NCI-H524 treated with DMSO at 0.1 percent for 48 hours (cell line): ENCODE measurements around the gene QRICH1.

Source experiments
- DNase-seq: peaks from one replicate; lab custom pipeline; 2025; lab: John Stamatoyannopoulos, UW

Gene QRICH1, protein sequence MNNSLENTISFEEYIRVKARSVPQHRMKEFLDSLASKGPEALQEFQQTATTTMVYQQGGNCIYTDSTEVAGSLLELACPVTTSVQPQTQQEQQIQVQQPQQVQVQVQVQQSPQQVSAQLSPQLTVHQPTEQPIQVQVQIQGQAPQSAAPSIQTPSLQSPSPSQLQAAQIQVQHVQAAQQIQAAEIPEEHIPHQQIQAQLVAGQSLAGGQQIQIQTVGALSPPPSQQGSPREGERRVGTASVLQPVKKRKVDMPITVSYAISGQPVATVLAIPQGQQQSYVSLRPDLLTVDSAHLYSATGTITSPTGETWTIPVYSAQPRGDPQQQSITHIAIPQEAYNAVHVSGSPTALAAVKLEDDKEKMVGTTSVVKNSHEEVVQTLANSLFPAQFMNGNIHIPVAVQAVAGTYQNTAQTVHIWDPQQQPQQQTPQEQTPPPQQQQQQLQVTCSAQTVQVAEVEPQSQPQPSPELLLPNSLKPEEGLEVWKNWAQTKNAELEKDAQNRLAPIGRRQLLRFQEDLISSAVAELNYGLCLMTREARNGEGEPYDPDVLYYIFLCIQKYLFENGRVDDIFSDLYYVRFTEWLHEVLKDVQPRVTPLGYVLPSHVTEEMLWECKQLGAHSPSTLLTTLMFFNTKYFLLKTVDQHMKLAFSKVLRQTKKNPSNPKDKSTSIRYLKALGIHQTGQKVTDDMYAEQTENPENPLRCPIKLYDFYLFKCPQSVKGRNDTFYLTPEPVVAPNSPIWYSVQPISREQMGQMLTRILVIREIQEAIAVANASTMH

DNA sequence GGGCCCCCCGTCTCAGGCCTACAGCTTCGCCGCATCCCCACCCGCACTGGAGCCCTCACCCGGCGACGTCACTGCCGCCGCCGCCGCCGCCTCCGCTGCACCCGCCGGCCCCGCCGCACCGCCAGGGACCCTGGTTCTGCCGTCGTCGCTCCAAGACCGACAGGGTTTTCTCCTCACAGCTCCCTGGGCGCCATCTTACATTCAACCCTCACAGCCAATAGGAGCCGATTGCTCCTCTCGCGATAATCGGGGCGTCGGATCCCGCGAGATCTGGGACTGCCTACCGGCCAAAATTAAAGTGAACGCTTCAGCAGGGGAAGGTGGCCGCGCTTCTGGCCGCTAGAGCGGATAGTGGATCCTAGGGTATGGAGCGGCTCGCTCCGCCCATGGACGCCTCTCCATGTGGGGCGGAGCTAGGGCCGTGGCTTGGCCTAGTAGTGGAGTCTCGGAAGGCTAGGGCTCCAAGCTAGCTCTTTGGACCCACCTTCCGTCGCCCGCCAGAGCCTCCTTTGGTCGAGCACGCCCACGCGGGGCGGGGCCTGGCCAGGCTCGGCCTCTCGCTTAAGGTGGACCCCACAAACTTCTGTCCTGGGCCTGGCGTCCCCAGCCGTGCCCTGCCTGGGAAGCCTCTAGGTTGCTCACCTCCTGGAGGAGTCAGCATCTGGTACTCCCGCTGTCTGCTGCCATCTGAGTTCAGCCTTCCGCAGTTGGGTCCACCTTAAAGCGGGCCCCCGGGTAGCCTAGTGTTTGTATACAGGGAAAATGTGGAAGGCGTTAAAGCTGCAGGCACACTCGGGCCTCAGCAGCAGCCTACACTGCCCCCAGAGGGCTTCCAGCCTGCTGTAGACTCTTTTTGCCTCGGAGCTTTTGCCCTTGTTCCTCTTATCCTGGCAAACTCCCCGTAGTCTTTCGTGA is at the start of gene QRICH1:
Gene QRICH1 (minus strand): TSS at position 219 of the 915 bp plus-strand sequence. CDS start 17,054 bp downstream, outside the sequence.
- DNase-seq, result peak; percentile 91

DNA sequence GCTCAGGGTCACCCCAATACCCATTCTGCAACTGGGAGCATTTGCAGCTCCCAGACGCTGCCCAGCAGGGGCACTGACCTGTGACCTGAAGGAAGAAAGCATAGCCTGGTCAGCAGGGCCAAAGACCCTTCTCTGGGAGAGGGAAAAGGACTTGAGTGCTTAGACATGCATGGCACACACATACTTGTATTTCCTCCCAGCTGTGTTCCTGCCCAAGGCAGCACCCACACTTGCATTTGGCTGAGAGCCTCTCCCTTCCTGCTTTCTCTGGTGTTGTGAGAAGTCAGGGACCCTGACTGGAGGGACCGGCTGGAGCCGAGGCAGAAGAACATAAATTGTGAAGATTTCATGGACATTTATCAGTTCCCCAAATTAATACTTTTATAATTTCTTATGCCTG is 46.2 kb upstream of the QRICH1 start:
- DNase-seq, result no peak

DNA sequence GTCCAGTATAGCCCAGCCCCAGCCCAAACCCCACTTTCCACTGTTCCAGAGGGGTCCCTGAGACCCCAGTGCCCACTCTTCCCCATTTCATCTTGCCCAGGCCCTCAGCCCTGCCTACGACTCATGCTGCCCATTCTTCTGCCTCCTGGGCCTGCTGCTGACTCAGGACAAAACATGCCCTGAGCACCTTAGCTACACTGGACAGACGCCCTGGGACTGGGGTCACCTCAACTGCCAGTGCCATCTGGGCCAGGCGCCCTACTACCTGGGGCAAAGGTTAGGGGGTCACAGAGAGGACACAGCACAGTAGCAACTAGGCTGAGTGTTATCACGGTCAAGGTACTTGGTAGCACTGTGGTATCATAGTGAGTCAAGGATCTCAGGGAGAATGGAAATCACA is 41.6 kb upstream of the QRICH1 start:
- no peak for DNase-seq

DNA sequence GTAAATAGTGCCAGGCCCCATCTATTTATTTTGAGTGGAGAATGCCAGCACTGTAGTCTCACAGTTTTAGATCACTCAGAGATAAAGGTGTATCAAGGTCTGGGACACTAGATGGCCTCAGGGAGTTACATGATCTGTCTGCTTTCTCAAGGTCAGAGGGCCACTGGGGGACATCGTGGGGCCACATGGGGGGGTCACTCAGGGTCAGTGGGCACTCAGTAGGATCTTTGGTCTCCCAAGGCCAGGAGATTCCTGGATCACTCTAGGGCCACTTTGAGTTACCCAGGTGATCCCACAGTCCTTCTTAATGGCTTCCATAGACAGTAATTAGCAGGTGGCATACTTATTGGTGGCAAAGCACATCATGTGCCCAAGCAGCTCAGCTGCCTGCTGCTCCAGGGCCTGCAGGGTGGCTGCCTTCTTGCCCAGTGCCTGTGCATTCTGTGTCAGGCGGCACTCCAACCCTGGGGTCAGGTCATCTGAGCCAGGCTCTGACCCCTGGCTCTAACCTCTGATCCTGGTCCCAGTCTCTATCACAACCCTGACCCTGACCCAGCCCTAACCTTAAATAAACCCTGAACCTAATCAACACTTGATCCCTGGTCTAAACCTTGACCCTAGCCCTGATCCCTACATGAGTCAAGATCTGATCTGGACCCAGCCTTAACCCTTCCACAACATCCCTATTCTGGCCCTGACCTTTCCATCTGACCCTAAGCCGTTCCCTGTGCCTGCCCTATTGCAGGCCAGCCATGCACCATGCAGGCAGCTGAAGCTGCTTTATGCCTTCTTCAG is 40.8 kb upstream of the QRICH1 start:
- DNase-seq, result no peak

DNA sequence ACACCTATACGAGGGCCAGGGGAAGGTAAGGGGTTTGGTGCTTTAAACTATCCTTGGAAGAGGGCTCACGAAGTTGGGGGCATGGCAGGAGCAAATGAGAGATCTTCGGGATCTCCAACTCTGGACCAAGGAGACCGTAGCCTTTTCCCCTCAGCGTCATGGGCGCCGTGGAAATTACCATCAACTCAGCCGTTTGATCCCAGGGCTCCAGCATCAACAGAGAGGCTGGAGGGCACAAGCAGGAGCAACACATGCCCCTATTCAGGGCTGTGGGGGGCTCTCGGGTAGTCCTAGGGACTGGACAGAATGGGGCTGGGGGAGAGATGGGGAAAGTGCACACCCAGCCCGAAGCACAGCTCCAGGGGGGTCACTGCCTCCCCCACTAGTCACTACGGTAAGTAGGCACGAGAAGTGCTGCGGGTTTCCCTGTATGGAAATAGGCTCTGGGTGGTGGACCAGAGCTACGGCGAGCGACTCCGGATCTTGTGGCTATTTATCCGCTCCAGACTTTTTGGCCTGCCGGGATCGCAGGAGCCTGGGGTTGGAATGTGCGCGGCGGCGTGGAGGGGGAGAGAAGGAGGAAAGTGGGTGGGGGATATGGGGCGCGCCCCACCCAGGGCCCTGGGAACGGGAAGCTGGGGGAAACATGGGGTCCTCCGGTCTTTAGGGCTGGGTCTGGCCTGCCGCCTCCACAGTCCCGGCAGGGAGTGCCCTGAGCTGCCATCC is 39.5 kb upstream of the QRICH1 start:
- DNase-seq, result peak; percentile 5

DNA sequence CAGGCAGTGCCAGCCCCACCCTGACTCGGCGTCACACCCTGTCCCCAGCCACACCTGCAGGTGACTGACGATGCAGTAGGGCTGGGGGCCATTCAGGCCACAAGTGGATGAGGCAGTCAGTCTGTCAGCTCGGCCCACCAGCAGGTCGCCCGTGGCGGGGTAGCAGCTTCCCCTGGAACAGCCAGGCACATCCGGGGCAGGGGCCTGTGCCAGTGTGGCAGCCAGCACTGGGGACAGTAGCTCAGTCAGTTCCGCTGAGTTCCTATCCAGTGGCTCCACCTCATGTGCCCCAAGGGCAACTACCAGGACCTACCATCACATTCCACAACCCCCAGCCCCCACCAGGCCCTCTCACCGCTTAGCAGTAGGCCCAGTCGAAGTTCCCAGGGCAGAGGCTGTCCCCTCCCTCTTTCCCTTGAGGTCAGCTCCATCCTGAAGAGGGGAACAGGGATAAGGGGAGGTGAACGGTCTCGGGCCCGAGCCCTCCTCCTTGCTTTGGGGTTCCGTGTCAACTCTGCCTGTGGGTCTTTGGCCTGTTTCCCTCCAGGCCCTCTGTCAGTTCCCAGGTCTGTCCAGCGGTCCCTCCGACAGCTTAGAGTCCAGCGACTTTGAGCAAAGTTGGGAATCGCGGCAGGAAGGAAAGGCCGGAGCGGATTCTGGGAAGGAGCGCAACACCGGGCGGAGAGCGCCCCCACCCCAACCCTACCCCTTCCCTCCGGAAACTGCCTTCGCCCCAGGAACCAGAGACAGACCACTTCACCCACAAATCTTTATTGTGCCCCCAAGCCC is 38.8 kb upstream of the QRICH1 start, which contains the start of gene LAMB2:
Gene LAMB2 (minus strand): TSS at position 614 of the 789 bp plus-strand sequence. CDS start 183 bp downstream, at position 431.
- DNase-seq, result no peak

DNA sequence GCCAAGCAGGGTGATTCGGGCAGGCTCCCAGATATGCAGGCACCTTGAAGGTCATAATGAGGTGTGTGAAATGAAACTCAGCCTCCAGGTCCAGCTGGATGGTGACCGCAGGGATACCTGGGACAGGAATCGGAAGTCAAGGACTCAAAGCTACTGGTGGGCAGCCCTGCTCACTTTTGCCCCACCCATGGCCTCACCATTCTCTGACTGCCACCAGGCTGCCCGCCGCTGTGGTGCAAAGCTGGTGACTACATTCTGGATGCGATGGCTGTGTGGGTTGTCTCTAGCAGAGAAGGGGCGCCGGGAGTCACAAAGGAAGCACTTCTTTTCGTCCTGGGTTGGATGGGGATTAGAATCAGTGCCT is 38.2 kb upstream of the QRICH1 start:
- DNase-seq, result no peak

DNA sequence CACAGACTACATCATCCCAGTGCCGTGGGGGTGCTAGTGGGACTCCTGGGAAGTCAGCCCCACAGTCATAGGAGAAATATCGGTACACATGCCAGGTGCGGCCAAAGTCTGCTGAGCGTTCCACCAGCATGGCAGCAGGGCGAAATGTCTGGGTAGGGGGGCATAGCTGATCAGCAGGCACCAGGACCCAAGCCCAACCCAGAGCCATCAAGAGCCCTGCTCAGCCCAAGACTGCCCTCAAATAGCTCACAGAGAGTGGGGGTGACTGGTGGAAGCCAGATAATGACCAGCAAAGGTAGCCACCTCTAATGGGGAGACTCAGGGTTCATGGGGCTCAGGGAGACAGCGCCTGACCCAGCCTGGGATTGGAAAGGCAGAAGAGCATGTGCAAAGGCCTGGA is 37.7 kb upstream of the QRICH1 start:
- DNase-seq, result no peak

DNA sequence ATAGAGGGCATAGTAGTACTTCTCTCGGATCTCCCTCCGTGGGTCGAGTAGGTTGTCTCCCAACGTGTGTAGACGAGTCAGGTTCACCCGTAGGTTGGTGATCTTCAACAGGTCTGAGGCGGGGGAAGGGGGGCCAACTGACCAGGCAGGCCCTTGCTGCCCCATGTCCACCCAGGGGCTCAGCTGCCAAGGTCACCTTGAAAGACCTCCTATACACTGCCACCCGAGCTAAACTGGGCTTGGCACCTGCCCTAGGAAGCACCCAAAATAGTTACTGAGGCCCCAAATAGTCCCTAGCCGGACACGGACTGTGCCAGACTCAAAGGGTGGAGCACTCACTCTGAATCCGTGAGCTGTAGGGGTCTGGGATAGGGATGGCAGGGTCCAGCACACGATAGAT is 37.2 kb upstream of the QRICH1 start:
- DNase-seq, result no peak

DNA sequence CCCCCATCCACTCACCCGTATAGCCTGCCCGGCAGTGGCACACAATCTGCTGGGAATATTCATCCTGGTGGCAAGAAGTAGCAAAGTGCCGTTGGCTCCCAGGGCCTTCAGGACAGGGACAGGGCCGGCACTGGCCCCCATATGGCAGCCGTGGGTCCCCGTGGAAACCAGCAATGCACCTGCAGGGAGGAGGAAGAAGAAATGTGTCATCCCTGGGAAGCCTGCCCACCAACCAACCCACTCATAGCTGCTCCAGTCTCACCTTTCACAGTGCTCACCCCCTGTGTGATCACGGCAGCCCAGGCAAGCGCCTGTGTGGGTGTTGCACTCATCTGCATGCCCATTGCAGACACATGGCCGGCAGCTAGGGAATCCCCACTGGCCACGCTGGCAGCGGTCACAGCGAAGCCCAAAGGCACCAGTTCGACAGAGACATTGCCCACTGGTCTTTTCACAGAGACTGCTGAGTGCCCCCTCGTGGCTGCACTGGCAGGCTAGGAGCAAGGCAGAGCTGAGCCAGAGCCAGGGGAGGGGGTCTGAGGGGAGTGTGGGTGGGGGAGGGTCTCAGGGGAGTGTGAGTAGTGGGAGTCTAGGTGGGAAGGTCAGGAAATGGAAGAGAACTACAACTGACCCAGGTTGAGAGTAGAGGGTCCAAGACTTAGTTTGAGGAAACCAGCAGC is 31.3 kb upstream of the QRICH1 start:
- DNase-seq, result no peak

DNA sequence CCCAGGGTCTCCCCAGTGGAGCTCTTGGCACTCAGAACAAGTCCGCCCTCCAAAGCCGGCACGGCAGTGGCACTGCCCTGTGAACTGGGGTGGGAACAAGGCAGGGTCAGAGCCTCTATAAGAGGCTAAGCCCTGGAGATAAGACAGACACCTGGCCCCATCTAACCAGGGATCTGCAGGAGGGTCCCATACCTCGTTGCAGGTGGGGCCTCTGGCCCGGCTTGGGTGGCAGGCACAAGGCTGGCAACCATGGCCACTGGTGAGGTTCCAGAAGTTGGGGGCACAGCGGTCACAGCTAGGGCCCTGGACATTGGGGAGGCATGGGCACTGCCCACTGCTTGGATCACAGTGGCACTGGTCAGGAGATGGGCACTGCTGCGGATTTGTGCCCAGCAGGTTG is 30.3 kb upstream of the QRICH1 start:
- DNase-seq, result no peak

DNA sequence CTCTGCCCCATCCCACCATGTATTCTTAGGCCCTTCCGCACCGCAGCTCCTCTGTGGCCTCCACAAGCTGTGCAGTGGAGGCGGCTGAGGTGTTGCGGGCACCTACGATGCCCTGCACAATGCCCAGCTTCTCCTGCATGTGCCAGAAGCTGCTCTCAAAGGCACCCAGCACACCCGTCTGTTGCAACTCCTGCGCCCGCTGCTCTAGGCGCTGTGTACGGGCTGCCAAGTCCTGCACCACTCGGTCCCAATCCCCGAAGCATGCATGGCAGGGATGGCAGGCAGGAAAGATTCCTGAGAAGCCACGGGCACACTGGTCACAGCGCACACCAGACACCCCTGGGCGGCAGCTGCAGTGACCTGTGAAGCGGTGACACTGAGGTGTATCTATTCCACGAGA is 29.8 kb upstream of the QRICH1 start:
- DNase-seq, result no peak

DNA sequence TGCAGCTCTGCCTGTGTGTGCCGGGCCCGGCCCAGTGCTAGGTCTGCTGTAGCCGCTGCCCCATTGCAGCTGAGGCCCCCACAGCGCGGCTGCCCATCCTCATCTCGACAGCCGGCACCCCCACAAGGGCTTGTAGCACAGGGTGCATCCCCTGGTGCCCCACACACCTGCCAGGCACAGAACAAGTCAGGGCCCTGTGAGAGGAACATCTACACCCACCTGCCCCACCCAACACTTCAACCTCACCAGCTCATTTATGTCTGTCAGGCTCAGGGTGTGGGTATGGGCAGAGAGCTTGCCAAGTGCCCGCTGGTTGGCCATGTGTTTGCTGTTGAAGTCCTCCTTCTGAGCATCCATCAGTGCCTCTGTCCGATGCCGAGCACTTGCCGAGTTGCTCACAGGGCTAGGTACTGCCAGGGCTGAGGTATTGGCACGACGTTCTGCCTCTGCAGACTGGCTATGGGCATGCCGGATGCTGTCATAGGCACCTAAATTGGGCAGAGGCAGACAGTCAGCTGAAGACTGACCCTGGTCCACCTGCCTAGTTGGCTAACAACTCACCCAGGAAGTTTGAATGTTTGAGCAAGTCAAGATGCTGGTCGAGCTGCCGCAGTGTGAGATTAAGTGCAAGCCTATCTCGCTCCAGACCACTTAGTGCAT is 29.1 kb upstream of the QRICH1 start:
- no peak for DNase-seq

DNA sequence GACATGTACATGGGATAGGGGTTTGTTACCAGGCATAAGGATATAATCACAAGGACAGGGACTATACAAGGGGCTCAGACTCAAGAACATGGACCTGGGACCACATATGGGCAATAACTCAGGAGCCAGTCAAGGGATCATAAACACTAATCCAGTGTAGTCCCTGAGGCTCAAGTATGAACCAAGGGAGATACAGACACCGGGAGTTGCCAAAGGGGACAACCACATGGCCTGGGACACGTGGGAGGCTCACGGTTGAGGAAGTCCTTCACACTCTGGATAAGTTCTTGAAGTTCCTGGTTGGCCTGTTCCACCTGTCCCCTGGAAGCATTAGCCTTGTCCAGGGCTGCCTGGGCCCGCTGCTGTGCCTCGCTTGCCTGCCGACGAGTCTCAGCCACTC is 28.6 kb upstream of the QRICH1 start:
- DNase-seq, result no peak

DNA sequence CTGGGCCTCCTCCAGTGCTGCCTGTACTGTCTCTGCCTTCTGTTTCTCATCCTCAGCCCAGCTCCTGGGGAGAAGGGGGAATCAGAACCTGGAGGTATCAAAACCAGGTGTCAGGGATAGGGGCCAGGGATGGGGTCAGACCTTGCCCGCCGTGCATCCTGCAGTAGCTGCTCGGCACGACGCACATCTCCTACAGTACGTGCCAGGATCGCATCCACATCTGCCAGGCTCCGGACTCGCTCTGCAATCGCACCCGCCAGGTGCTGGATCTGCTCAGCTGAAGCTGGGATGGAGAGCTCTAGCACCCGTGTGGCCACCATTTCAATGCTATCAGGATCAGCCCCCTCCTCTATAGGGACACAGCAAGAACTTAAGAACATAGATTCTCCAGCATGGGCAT is 28.2 kb upstream of the QRICH1 start:
- DNase-seq, result no peak

DNA sequence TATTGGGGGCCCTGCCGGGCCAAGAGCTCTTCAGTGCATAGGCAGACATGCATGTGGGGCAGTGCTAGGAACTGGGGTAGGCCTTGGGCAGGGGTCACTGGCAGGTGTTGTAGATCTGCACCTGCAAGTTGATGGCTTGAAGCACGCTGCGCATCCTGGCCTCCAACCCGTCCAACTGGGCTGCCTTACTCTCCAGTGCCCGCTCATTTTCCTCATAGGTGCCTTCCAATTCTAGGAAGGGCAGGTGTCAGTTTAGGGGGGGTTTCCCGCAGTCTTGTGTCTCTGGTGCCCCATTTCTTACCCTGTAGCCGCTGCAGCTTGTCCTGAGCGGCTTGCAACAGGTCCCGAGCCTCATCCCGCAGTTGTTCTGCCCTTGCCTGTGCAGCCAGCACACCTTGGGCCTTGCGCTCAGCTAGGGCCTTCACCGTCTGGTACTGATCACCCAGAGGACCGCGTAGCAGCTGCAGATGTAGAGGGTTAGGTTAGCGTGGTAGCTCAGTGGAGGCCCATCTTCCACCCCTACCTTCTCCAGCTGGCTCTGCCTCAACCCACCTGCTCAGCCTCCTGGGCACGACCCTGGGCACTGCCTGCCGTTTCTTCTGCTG is 27.4 kb upstream of the QRICH1 start:
- no peak for DNase-seq

DNA sequence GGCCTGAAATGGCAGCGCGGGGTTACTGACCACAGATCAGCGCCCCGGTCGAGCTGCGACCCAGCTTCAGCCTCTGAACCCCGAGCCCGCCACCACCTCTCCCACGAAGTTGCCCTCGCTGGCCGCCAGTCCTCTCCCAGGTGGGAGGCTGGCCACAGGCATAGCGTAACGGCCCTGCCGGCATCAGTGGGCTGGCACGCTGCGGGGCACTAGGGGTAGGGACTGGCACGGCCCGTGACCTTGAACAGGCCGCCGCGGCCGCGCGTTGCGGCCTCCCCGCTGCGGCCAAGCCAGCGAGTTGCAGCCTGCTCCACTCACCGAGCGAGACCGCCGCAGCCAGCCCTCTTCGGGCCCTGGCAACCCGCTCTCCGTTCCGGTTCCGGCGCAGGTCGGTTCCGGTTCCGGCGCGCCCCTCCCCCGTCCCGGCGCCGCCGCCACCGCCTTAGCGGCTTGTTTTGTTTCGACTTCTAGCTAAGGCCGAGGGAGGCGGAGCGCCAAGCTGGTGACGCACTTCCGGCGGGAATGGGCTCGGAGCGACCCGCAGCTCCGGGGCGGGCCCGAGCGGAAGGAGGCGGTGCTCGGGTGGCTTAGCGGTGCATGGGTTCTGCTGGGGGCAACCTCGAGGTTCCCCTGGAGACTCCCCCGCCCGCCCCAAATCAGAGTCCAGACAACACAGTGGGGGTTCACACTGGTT is 26.7 kb upstream of the QRICH1 start, which contains the start of gene USP19:
Gene USP19 (minus strand): TSS at position 386 of the 694 bp plus-strand sequence. CDS start 1,678 bp downstream, outside the sequence.
- DNase-seq, result peak; percentile 43

DNA sequence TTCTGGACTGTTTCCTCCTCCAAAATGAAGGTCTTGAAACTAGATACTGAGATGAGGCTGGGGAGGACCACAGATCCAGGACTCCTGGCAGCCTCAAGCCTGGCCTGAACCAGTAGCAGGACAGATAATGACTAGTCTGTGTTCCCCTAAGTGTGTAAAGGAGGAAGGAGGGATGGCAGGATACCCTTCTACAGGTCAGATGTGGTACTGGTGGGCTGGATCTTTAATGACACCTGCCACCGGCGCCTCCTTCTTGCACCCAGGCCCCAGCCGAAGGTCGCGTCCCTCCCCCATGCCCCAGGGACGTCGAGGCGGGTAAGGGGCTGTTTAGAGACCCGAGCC is 26.2 kb upstream of the QRICH1 start:
- no peak for DNase-seq
